Hematopoietic multipotent progenitor cell treated with erythropoietin and hydrocortisone succinate and interleukin-3 and kit ligand, for 8 days (in vitro differentiated cells): ENCODE data around the gene TMEM165.

ENCODE experiments used
- DNase-seq: peaks from one replicate; pipeline ENCODE4 v3.0.0-alpha.2; 2015

Gene TMEM165

GRCh38 chr4:55469979-55470378, 74.2 kb downstream of the TMEM165 start:
- no peak for DNase-seq
